GM21360 (cell line): ENCODE measurements around the gene COL23A1.

Experiments used
- ATAC-seq: cut with Tn5 transposase; IDR thresholded peaks from one replicate; pipeline ENCODE4 v1.9.1; 2021; ENCODE audit warnings: mild to moderate bottlenecking, moderate library complexity; ENCODE audit not compliant: unreplicated experiment

Gene COL23A1

DNA sequence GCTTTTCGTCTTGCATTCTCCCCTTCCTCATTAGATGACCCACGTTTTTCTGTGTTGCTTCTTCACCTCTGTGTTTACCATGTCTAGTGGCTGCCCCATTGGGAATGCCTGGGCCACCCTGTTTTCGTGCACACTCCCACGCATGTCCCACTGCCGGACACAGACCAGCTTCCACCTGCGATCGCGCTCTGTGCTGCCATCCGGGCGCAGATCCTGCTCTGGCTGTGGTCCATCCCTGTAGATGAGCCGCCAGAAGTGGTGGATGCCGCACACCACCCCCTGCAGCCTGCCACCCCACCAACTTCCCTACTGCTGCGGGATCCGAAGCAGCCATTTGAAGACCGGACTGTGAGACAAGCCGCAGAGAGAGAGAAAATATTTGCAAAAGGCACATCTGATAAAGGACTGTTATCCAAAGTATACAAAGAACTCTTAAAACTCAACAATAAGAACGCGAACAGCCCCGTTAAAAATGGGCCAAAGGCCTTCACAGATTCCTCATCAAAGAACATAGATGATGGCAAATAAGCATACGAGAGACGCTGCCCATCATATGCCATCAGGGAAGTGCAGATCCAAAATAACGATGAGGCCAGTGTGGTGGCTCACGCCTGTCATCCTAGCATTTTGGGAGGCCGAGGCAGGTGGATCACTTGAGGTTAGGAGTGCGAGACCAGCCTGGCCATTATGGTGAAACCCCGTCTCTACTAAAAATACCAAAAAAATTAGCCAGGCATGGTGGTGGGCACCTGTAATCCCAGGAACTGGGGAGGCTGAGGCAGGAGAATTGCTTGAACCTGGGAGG lies 163.7 kb downstream of the COL23A1 start:
- no peak for ATAC-seq

DNA sequence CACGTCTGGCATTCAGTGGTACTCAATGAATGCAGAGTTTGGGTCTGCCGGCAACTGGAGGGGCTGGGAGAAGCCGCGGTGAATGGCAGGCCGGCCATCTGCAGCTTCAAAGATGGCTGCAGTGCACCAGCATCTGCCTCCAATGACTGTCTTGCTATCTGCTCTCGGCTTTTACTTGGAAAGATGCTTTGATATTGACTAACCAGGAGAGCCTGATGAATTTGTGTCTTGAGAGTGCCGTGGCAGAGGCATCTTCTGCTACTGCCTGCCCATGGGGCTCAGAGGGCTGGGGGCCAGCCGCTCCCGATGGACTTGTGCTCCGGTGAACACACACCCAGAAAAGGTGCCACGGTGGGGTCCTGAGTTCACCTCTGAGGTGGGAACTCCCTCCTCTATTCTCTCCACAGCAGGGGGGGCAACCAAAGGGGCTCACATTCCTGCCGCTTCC lies 164.5 kb downstream of the COL23A1 start:
- no peak for ATAC-seq

DNA sequence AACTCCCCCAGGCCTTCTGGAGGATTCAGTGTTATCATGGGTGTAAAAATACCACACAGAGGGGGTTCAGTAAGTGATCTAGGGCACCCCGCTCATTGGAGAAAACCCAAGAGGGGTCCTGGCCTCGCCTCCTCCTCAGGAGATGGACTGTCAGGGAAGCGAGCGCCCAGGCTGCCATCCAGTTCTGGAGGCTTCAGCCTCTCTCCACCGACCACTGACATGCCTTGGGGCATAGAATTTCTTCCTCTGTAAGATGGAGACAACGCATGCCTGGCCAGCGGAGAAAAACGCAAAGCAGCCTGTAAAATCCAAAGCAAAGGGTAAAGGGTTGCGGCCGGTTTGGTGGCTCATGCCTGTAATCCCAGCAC lies 165.4 kb downstream of the COL23A1 start:
- no peak for ATAC-seq

DNA sequence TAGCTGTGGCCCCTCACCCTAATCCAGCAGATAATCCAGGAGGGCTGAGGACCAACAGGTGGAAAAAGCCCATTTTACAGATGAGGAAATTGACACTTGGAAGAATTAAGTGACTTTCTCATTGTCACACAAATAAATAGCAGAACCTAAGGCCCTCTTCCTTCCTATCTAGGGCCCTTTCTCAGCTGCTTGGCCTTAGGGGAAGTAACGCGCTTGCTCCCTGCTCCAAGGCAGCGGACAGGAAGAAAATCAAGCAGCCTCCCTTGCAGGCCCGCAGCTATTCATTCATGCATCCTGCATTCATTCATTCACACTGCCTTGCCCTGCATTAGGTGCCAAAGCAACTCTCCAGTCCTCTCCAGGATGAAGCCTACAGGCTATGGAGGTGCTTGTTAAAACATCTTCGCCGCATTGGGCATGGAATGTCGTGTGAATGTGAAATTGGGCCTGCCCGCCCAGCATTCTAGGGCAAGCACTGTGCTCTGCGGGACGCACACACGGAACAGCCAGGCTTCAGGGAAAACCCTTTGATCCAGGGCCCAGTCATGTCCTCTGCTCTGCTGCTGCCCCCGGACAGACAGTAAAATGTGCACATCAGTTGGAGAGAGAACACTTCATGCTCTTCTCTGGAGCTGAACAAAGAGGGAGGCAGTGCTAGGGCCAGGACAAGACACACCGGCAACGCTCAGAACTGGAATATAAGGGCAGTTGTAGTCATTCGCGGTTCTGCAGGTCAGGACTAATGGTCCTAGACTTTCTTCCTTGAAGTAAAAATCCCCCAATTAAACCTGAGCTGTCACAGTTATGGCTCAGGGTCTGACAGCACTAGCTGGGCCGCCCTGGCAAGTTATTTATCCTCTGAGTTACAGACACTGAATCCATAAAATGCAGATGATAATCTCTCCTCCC lies 166.0 kb downstream of the COL23A1 start:
- ATAC-seq = no peak

DNA sequence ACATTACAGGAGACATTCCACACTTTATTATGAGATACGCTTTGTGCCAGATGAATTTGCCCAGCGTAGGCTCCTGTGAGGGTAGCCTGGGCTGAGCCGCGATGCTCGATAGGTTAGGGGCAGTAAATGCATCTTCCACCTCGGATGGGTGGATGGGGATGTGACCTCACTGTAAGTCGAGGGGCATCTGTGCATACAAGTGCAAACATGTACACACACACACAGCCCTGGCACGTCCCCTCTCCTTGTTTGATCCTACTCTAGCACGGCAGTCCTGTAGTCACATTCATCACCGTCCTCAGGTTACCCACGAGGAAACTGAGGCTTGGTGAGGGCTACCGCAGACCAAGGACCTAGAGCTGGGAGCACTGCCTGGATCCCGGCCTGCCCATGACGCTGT lies 166.8 kb downstream of the COL23A1 start:
- ATAC-seq = no peak

DNA sequence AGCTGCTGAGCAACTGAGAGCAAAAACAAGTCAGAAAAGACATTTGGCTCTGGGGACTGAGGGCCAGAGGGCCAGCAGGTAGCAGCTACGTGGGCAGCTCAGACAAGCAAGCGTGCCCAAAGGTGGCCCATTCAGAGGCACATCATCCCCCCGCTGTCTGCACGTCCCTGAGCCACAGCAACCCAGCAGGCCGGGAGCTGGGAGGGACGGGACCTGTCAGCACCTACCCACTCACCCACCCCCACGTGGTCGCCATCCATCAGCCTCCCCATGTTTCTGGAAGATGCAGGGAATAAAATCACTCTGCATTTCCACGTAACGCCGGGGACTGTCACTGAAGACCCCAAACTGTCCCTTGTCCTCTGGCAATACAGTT lies 167.8 kb downstream of the COL23A1 start:
- ATAC-seq = no peak

DNA sequence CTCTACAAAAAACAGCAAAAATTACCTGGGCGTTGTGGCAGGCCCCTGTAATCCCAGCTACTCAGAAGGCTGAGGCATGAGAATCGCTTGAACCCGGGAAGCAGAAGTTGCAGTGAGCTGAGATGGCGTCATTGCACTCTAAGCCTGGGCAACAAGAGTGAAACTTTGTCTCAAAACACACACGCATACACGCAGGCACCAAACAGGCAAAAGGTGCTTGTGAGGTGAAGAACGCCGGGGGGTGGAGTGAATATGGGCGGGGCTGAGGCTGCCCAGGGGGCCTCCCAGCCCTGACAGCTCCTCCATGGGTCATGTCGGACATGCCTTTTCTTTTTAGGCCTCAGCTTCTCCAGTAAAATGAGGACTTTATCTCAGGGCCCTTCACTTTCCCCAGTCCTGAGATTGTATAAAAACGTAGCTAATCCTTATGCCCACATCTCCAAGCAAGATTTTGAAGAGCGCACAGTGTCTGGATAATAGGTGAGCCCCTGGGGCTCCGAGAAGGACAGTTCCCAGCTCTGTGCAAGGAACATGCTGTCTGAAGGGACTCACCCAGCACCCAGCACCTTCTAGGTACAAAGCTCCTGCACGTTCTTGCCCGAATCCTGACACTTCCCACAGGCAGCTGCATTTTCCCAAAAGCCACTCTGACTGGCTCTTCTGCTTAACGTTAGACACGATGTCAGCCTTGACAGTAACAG lies 168.3 kb downstream of the COL23A1 start:
- ATAC-seq = no peak

DNA sequence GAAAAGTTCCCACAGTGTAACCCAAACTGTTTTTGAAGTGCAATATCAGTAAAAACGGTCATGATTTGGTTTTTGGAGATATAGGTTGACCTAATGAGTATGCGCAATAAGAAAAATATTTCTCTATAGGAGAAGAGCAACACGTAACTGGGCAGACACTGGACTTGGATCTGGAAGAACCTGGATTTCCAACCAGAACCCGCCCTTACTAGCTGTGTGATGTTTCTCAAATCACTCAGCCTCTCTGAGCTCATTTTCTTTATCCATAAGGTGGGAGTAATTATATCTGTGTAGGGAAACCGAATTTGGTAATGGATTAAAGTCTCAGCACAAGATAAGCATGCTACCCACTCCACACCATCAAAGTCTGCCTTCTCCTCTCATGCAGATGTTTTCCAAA lies 169.1 kb downstream of the COL23A1 start:
- no peak for ATAC-seq

DNA sequence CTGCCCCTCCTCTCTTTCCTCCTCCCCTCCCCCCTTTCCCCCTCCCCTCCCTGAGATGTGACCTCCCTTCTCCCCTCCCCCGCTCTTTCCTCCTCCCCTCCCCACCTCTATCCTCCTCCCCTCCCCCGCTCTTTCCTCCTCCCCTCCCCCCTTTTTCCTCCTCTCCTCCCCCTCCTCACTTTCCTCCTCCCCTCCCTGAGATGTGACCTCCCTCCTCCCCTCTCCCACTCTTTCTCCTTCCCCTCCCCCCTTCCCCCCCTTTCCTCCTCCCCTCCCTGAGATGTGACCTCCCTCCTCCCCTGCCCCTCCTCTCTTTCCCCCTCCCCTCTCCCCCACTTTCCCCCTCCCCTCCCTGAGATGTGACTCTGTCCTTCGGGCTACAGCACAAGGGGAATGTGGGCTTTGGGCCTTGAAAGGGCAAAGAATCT lies 169.8 kb downstream of the COL23A1 start:
- no peak for ATAC-seq

DNA sequence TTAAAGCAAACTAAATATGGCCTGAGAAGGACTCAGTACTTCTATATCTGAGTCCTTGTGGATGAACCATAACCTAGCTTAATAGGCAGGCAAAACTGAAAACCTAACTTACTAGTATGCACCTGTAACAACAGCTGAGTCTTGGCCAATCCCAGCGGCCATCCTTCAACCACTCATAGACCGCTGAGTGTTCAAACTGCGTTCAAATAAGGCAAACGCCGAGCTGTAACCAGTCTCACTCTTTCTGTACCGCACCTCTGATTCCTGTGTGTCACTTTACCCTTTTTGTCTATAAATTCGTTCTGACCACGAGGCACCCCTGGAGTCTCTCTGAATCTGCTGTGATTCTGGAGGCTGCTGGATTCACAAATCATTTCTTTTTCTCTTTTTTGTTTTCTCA lies 170.5 kb downstream of the COL23A1 start:
- ATAC-seq = no peak

DNA sequence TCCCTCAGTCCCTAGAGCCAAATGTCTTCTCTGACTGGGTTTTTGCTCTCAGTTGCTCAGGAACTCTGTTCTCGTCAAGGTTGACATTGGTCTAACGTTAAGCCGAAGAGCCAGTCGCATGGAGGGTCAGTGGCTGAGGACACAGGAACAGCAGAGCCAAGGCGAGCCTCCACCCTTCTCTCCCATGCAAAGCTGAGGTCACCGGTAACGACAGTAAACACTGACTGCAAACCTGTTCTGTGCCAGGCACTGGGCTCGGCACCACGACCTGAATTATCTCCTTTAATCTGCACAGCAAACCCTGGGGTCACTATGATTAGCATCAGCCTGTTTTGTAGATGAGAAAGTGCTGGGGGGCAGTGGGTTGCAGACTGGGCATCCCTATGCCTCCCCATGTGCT lies 171.0 kb downstream of the COL23A1 start:
- ATAC-seq = no peak

DNA sequence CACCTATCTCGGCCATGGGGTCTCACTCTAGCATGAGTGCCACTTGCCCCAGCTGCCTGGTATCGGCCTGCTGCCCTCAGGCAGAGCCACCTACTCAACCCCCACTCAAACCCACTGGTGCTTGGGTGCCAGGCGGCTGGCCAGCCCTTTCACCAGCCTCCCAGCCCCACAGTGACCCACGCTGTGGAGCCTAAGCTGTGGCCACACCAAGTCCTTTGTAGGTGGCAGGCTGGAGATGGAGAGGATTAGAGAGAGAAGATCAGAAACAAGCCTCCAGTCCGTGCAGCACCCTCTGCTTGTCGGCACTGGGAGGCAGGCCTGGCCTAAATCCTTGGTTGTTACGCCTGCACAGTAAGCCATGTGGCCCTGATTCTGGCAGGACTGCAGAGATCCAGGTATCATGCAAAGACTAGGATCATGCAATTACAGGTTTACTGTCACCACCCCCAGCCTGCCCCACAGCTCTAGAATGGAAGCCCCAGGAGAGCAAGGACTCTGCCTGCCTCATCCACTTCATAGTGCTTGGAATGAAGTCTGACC lies 171.7 kb downstream of the COL23A1 start:
- no peak for ATAC-seq

DNA sequence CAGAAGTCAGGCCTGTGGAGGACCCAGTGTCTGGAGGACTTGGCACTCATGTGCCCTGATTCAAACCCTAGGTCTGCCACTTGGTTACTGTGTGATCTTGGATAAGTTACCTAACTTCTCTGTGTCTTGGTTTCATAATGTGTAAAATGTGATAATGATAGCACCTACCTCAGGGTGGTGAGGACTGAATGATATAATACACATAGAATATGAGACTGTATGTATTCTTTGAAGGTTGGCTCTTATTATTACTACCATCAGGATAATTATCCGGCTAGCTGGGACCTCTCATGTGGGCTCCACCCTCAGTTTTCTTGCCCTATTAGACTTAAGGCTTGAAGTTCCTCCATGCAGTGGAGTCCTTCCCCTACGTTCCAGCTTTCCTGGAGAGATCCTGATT lies 172.2 kb downstream of the COL23A1 start:
- no peak for ATAC-seq

DNA sequence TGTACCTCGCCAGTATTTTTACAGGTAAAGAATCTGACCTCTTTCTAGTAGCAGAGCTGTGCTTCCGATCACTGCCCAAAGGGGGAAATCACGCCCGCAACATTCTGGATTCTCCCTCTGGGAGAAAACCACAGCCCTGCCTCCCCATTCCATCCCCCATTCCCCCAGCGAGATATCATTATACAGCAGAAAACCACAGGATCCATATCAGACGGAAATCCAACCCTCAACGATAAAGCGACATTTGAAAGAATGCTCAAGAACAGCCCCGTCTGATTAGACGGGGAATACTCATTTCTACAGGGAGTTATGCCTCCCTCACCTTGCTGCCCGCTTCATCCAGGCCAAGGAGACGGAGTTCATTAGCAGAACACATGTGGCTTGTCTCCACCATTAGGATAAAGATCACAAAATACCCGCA lies 172.8 kb downstream of the COL23A1 start:
- no peak for ATAC-seq

DNA sequence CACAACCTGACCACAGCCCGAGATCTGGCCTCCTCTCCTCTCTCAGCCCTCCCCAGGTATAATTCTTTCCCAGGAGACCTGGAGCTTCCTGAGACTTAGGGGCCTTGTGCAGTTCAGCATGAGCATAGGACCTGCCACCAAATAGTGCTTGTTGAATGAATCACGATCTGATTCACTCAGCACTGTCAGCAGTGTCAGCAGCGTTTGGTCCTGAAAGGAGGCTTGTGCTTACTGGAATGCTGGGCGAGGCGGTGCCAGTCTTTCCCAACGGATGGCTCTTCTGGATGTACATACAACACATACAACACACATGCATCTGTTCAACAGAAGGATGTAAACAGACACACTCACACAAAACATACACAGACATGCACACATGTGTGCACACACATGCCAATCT lies 173.3 kb downstream of the COL23A1 start:
- no peak for ATAC-seq

DNA sequence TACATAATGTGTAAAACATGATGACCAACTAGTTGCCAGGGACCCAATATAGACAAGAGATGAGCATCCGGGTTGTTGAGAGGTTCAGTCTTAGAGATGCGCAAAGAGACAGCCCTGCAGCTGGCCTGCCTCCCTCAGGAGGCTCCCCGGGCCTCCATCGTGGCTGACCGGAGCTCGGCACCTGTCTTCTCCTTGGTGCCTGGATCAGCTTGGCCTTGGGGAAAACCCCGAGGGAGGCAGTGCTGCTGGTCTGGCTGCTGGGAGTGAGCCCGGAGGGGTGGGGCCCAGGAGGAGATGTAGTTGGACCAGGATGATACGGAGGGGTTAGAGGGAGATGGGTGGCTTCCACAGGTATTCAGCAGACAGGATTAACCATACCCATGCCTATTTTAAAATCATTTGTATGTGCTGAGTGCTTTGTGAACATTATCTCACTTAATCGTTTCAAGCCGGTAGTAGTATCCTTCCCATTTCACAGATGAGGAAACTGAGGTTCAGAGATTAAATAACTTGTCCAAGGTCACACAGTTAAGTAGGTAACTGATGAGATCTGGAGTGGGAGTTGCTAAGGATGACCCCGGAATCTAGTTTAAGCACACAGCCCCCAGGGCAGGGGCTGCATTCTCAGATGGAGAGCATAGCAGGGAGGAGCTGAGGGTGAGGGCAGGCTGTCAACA lies 173.8 kb downstream of the COL23A1 start:
- no peak for ATAC-seq

DNA sequence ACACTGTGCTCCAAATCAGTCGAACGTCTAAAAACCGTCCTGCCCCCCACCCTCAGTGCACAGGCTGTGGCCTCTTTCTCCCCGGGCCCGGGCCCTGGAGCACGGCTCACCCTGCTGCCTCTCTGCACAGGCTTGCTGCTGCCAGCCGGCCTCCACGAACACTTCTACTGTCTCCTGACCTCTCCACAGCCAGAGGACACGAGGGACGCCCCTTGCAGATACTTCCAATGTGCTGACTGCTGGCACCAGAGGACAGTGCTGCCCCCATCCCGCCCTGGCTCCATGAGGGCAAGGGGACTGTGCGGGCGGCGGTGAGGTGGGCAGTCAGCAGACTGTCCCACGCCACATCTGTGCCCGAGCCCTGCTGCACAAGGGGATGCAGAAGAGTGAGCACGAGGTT lies 174.8 kb downstream of the COL23A1 start:
- ATAC-seq = no peak

DNA sequence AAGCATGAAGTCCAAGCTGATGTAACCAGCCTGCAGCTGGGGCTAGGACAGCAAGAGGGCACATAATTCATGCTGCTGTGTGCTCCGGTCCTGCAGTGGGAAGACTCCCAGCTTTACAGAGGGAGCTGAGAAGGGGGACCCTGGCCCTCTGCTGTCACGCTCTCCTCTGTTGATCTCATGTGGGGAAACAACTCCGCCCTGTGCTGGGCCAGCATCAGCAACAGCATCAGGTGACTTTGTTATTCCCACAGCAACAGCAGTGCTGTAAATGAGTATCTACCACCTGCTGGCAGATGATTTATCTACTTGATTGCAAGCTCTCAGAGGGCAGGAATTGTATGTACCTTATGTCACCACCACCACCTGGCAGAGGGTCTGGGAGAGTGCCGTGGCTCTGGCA lies 176.2 kb downstream of the COL23A1 start:
- no peak for ATAC-seq

DNA sequence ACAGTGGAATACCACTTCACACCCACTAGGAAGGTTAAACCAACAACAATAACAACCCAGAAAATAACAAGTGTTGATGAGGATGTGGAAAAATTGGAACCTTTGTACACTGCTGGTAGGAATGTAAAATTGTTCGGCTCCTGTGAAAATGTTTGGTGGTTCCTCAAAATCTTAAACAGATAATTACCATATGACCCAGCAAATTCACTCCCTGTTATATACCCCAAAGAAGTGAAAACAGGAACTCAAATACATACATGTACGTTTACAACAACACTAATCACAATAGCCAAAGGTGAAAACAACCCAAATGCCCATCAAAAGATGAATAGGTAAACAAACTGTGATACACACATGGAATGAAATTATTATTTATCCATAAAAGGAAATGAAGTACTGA lies 179.1 kb downstream of the COL23A1 start:
- no peak for ATAC-seq

DNA sequence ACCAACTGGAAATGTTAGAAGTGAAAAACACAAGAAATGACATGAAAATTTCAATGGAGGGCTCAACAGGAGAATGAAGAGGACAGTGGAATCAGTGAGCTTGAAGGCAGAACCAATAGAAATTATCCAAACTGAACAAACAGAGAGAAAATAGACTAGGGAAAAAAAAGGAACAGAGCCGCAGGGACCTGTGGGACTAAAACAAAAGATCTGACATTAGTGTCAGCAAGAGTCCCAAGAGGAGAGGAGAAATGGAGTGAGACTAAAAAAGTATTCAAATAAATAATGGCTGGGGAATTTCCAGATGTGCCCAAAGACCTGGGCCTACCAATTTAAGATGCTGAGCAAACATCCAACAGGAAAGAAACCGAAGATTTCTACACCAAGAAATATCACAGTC lies 182.5 kb downstream of the COL23A1 start:
- ATAC-seq = no peak

DNA sequence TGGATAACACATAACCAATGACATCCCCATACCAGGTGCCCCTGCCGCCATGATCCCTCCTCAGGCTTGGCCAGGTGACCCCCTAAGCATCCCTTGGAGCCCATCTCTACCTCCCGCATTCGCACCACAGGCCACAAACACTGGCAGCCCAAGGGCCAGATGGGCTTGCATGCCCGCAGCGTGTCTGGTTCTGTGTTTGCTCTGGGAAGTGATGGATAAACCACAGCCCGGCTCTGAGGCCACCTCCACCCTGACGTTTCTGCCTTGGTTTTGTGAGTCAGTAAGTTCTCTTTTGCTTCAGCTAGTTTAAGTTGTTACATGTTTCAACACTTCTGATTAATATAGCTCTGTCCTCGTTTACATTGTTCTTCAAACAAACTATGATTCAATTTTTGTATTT lies 185.2 kb downstream of the COL23A1 start:
- ATAC-seq = no peak
